Glutamatergic neuron (in vitro differentiated cells): ENCODE data around the gene CAMSAP3. TPM values are rescaled to one million over a fixed set of nuclear protein-coding genes. Genes with fewer than 3 reads are reported as not detected.

Source experiments
- DNase-seq: peaks from one replicate; pipeline ENCODE4 v3.0.0; 2022
- H3K27ac Mint-ChIP-seq: one replicate; pipeline ENCODE4 v1.8.0; 2020; ENCODE audit warnings: mild to moderate bottlenecking, mixed read lengths, inconsistent platforms; ENCODE audit not compliant: unreplicated experiment
- H3K27me3 Mint-ChIP-seq: one replicate; pipeline ENCODE4 v1.8.0; 2020; ENCODE audit warnings: mild to moderate bottlenecking, moderate library complexity, mixed read lengths, inconsistent platforms; ENCODE audit not compliant: unreplicated experiment
- H3K36me3 Mint-ChIP-seq: one replicate; pipeline ENCODE4 v1.8.0; 2020; ENCODE audit warnings: mild to moderate bottlenecking, mixed read lengths, inconsistent platforms; ENCODE audit not compliant: unreplicated experiment
- H3K4me1 Mint-ChIP-seq: one replicate; pipeline ENCODE4 v1.8.0; 2020; ENCODE audit warnings: mild to moderate bottlenecking, low read depth, mixed read lengths, inconsistent platforms; ENCODE audit not compliant: unreplicated experiment
- H3K4me3 Mint-ChIP-seq: one replicate; pipeline ENCODE4 v1.8.0; 2020; ENCODE audit warnings: mild to moderate bottlenecking, mixed read lengths, inconsistent platforms; ENCODE audit not compliant: unreplicated experiment
- H3K9me3 Mint-ChIP-seq: one replicate; pipeline ENCODE4 v1.8.0; 2020; ENCODE audit warnings: mild to moderate bottlenecking, moderate library complexity, mixed read lengths, inconsistent platforms; ENCODE audit not compliant: unreplicated experiment
- CTCF ChIP-seq: fragments of 200-600 bp; sonication (generic); IDR thresholded peaks from one replicate; pipeline ENCODE4 v1.5.0; 2021; ENCODE audit not compliant: partially characterized antibody, unreplicated experiment
- total RNA-seq: library from RNA; stranded (reverse); fragmentation: NEBNext Ultra II Directional; extraction: Animal tissue kit (Norgen Biotek cat#: 25700); gene quantifications from one replicate; pipeline ENCODE4 v1.2.1, GENCODE V29; 2021; ENCODE audit not compliant: unreplicated experiment

Gene CAMSAP3
- total RNA-seq, 1 donor from 2014 or later: 47.6 TPM

DNA sequence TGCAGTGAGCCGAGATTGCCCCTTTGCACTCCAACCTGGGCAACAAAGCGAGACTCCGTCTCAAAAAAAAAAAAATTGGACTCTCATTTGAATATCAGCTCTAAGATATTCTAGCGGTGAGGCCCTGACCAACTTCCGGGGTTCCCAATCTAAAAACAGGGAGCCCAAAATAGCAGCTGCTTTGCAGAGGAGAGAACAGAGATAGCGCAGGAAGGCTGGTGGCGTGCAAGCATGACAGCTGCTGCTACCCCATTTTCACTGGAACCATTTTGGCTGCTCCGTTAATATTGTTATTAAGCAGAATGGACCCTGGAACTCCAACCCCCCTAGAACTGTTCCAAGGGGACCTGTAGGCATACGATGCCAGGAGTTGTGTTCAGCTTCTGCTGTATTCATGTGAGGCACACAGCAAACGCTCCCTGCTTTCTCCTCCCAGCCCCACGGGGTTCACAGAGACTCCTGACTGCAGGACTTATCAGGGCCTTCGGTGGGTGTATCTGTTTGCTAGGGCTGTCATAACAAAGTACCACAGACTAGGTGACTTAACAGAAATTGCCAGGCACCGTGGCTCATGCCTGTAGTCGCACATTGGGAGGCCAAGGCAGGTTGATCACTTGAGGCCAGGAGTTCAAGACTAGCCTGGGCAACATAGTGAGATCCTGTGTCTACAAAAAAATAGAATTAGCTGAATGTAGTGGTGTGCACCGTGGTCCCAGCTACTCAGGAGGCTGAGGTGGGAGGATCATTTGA, 52.8 kb downstream of the CAMSAP3 start:
- Mint-ChIP-seq H3K4me1 (peaks cover 9% of the 10 kb centered on the region), H3K4me3 (no peak overlapping the region), H3K27me3 (peaks cover 14% of the 10 kb centered on the region), H3K27ac (no peak overlapping the region), H3K9me3 (peaks cover 8% of the 10 kb centered on the region), H3K36me3 (peaks cover 4% of the 10 kb centered on the region)
- TF ChIP-seq CTCF: no peak
- DNase-seq: no peak

DNA sequence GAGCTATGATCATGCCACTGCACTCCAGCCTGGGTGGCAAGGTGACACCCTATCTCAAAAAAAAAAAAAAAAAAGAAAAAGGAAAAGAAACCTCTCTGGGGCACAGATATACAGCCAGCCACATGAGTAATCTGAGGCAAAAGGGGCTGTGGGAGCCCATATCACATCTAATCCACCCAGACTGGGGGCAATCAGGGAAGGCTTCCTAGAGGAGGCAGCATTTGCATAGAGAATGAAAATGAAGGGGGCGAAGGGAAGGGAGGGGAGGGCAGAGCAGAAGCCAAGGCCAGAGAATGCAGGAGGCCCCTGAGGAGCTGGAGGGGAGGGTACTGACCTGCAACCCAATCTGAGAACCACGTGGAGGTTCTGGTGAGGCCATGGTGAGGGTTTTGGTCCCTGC, 54.5 kb downstream of the CAMSAP3 start:
- peaks cover 4% of the 10 kb centered on the region for H3K36me3 Mint-ChIP-seq
- DNase-seq: no peak
- H3K27ac Mint-ChIP-seq: no peak overlapping the region
- no peak overlapping the region for H3K4me3 Mint-ChIP-seq
- H3K9me3 Mint-ChIP-seq: peaks cover 8% of the 10 kb centered on the region
- no peak for TF ChIP-seq CTCF
- H3K27me3 Mint-ChIP-seq: peaks cover 14% of the 10 kb centered on the region
- peaks cover 9% of the 10 kb centered on the region for H3K4me1 Mint-ChIP-seq

GRCh38 chr19:7652061-7652641, 56.5 kb downstream of the CAMSAP3 start:
- H3K27ac Mint-ChIP-seq: peak overlapping the region; percentile 48
- peak; percentile 89 for DNase-seq
- H3K4me3 Mint-ChIP-seq: peak overlapping the region; percentile 52
- peaks cover 8% of the 10 kb centered on the region for H3K9me3 Mint-ChIP-seq
- peaks cover 6% of the 10 kb centered on the region for H3K4me1 Mint-ChIP-seq
- H3K27me3 Mint-ChIP-seq: peaks cover 11% of the 10 kb centered on the region
- peak; percentile 99 for TF ChIP-seq CTCF
- peaks cover 4% of the 10 kb centered on the region for H3K36me3 Mint-ChIP-seq

DNA sequence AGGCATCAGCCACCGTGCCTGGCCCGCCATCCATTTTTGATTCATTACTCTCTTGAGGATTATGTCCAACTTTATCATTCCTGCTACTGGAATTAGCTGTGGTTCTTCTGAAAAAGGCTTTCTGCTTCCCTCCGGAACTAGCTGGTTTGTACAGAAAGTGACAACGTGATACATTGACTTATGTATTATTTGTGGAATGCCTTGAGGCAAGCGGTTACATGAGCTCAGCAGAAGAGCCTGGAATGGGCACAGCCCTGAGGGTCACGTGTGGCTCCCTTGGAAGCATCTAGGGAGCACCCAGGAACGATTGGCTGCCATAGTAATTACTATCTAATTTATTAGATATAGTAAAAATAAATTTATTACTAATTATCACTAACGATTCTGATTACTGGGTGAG, 58.7 kb downstream of the CAMSAP3 start:
- H3K4me1 Mint-ChIP-seq: peaks cover 6% of the 10 kb centered on the region
- peaks cover 11% of the 10 kb centered on the region for H3K27me3 Mint-ChIP-seq
- no peak overlapping the region for H3K27ac Mint-ChIP-seq
- peaks cover 4% of the 10 kb centered on the region for H3K36me3 Mint-ChIP-seq
- H3K4me3 Mint-ChIP-seq: no peak overlapping the region
- DNase-seq: no peak
- no peak for TF ChIP-seq CTCF
- peaks cover 8% of the 10 kb centered on the region for H3K9me3 Mint-ChIP-seq

DNA sequence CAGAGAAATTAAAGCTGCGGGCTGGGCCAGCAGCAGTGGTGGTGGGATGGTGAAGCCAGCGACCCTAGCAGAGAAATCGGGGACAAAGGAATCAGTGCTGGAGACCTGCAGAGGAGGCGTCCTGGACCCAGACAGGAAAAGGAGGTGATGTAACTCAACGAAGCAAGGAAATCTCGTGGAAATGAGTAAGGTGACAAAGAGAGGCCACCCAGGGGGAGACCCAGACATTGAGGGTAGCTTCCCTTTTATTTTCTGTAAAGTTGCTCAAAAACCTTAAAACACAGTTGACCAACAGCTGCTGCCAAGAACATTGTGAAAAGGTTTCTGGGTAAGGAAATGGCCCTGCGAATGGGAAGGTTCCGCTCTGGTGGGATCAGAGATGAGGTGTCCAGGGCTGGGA, 59.9 kb downstream of the CAMSAP3 start:
- peaks cover 6% of the 10 kb centered on the region for H3K4me1 Mint-ChIP-seq
- DNase-seq: no peak
- peaks cover 9% of the 10 kb centered on the region for H3K27me3 Mint-ChIP-seq
- TF ChIP-seq CTCF: no peak
- no peak overlapping the region for H3K4me3 Mint-ChIP-seq
- no peak overlapping the region for H3K27ac Mint-ChIP-seq
- H3K9me3 Mint-ChIP-seq: peaks cover 8% of the 10 kb centered on the region
- H3K36me3 Mint-ChIP-seq: peaks cover 4% of the 10 kb centered on the region
